ENCODE results near the gene RAP1GAP2.

Gene RAP1GAP2

DNA sequence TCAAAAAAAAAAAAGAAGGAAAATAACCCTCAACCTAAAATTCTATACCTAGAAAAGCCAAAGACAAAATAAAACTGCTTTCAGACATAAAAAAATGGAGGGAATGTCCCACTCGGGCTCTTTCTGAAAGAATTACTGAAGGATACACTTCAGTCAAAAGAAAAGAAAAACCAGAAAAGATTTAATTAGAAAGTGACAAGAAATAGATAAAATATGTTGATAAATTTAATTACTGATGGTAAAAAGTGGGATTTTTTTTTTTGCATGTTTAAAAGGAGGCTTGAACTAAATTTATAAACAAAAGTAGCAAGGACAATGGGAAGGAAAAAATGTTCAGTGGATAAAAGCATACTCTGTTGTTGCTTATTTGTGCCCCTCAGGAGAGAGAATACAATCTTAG lies 178.1 kb downstream of the RAP1GAP2 start:
- no peak overlapping the region for H3K27ac ChIP-seq (ENCODE audit: low read depth, low read length)
- no peaks in the 10 kb centered on the region for H3K4me1 ChIP-seq (ENCODE audit: control insufficient read depth in 1 of 2, insufficient read depth in 2 of 2, low read length in 2 of 2)
- H3K4me3 ChIP-seq (ENCODE audit: low read depth in 1 of 2, low read length in 2 of 2), result no peak overlapping the region
- H3K9ac ChIP-seq (ENCODE audit: low read depth in 1 of 2, low read length in 2 of 2), result no peak overlapping the region
- no peaks in the 10 kb centered on the region for H3K9me3 ChIP-seq (ENCODE audit: control insufficient read depth in 1 of 2, low read length in 2 of 2)
- no peaks in the 10 kb centered on the region for H3K27me3 ChIP-seq (ENCODE audit: control insufficient read depth in 1 of 2, insufficient read depth in 2 of 2, low read length in 2 of 2)
- H3K36me3 ChIP-seq (ENCODE audit: control insufficient read depth in 1 of 2, insufficient read depth in 2 of 2, low read length in 2 of 2), result no peaks in the 10 kb centered on the region

- H3K36me3 ChIP-seq (ENCODE audit: control insufficient read depth in 1 of 2, insufficient read depth in 2 of 2, low read length in 2 of 2), result no peaks in the 10 kb centered on the region
- H3K9ac ChIP-seq (ENCODE audit: low read depth in 1 of 2, low read length in 2 of 2), result no peak overlapping the region
- no peaks in the 10 kb centered on the region for H3K4me1 ChIP-seq (ENCODE audit: control insufficient read depth in 1 of 2, insufficient read depth in 2 of 2, low read length in 2 of 2)
- no peaks in the 10 kb centered on the region for H3K9me3 ChIP-seq (ENCODE audit: control insufficient read depth in 1 of 2, low read length in 2 of 2)
- peak overlapping the region in 1 of 2 donors; percentile 2 for H3K4me3 ChIP-seq (ENCODE audit: low read depth in 1 of 2, low read length in 2 of 2)
- H3K27me3 ChIP-seq (ENCODE audit: control insufficient read depth in 1 of 2, insufficient read depth in 2 of 2, low read length in 2 of 2), result no peaks in the 10 kb centered on the region
- no peak overlapping the region for H3K27ac ChIP-seq (ENCODE audit: low read depth, low read length)
Measured at GRCh38 chr17:2975469-2975958, 179.3 kb downstream of the RAP1GAP2 start.

DNA sequence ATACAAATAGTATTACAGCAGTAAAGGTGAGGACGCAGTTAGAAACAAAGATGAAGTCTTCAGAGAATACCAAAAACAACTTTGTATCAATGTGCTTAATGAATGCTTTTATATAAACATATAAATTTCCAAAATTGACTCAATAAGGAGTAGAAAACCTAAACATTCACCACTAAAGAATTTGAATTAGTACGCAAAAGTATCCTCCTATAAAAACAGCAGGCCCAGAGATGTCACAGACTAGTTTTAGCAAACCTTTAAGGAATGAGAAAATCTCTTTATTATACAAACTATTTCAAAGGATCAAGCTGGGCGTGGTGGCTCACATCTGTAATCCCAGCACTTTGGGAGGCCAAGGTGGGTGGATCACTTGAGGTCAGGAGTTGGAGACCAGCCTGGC lies 180.9 kb downstream of the RAP1GAP2 start:
- H3K9ac ChIP-seq (ENCODE audit: low read depth in 1 of 2, low read length in 2 of 2), result no peak overlapping the region

GRCh38 chr17:2978116-2978515 lies 181.9 kb downstream of the RAP1GAP2 start:
- Histone ChIP-seq H3K4me3 (ENCODE audit: low read depth in 1 of 2, low read length in 2 of 2) (no peak overlapping the region), H3K27ac (ENCODE audit: low read depth, low read length) (no peak overlapping the region), H3K27me3 (ENCODE audit: control insufficient read depth in 1 of 2, insufficient read depth in 2 of 2, low read length in 2 of 2) (no peaks in the 10 kb centered on the region), H3K4me1 (ENCODE audit: control insufficient read depth in 1 of 2, insufficient read depth in 2 of 2, low read length in 2 of 2) (no peaks in the 10 kb centered on the region), H3K9ac (ENCODE audit: low read depth in 1 of 2, low read length in 2 of 2) (no peak overlapping the region), H3K9me3 (ENCODE audit: control insufficient read depth in 1 of 2, low read length in 2 of 2) (no peaks in the 10 kb centered on the region), H3K36me3 (ENCODE audit: control insufficient read depth in 1 of 2, insufficient read depth in 2 of 2, low read length in 2 of 2) (peaks cover 0 to 15% of the 10 kb centered on the region in 2 donors)

More for the DNA sequence above, 180.9 kb downstream of the RAP1GAP2 start:
- no peaks in the 10 kb centered on the region for H3K4me1 ChIP-seq (ENCODE audit: control insufficient read depth in 1 of 2, insufficient read depth in 2 of 2, low read length in 2 of 2)
- H3K27ac ChIP-seq (ENCODE audit: low read depth, low read length), result no peak overlapping the region
- H3K27me3 ChIP-seq (ENCODE audit: control insufficient read depth in 1 of 2, insufficient read depth in 2 of 2, low read length in 2 of 2), result no peaks in the 10 kb centered on the region
- H3K4me3 ChIP-seq (ENCODE audit: low read depth in 1 of 2, low read length in 2 of 2), result no peak overlapping the region
- H3K36me3 ChIP-seq (ENCODE audit: control insufficient read depth in 1 of 2, insufficient read depth in 2 of 2, low read length in 2 of 2), result peaks cover 0 to 10% of the 10 kb centered on the region in 2 donors
- no peaks in the 10 kb centered on the region for H3K9me3 ChIP-seq (ENCODE audit: control insufficient read depth in 1 of 2, low read length in 2 of 2)

GRCh38 chr17:2978991-2979390 lies 182.8 kb downstream of the RAP1GAP2 start:
- Histone ChIP-seq H3K27me3 (ENCODE audit: control insufficient read depth in 1 of 2, insufficient read depth in 2 of 2, low read length in 2 of 2) (no peaks in the 10 kb centered on the region), H3K4me3 (ENCODE audit: low read depth in 1 of 2, low read length in 2 of 2) (no peak overlapping the region), H3K9me3 (ENCODE audit: control insufficient read depth in 1 of 2, low read length in 2 of 2) (no peaks in the 10 kb centered on the region), H3K36me3 (ENCODE audit: control insufficient read depth in 1 of 2, insufficient read depth in 2 of 2, low read length in 2 of 2) (peaks cover 0 to 20% of the 10 kb centered on the region in 2 donors), H3K9ac (ENCODE audit: low read depth in 1 of 2, low read length in 2 of 2) (no peak overlapping the region), H3K27ac (ENCODE audit: low read depth, low read length) (no peak overlapping the region), H3K4me1 (ENCODE audit: control insufficient read depth in 1 of 2, insufficient read depth in 2 of 2, low read length in 2 of 2) (no peaks in the 10 kb centered on the region)

DNA sequence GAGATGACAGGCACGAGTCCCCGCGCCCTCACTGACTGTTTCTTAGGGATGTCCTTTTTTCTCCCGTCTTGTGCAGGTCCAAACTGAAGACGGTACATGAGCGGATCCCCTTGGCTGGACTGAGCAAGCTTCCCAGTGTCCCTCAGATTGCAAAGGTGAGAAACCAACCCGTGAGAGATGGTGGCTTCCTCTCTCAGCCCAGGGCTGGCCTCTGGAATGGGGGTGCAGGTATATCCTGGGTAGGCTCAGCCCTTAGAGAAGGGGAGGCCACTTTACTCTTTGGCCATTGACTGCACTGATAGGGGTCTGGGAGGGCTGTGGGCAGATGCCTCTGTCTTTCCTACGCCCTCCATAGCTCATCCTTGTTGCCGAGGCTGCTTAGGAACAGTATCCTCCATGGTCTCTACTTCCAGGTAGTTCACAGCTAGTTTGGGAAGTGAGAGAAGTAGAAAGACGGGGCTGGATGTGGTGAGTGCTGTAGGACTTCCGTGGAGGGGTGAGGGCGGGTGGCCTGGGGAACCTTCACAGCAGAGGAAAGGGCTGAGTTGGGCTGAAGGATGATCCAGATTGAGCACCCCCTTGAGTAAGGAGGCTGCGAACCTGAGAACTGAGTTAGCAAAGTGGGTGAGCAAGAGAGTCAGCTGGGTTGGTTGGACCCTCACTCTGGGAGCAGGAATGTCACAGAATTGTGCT lies 184.1 kb downstream of the RAP1GAP2 start:
- no peaks in the 10 kb centered on the region for H3K9me3 ChIP-seq (ENCODE audit: control insufficient read depth in 1 of 2, low read length in 2 of 2)
- no peaks in the 10 kb centered on the region for H3K4me1 ChIP-seq (ENCODE audit: control insufficient read depth in 1 of 2, insufficient read depth in 2 of 2, low read length in 2 of 2)
- no peak overlapping the region for H3K4me3 ChIP-seq (ENCODE audit: low read depth in 1 of 2, low read length in 2 of 2)
- H3K27ac ChIP-seq (ENCODE audit: low read depth, low read length), result no peak overlapping the region
- H3K36me3 ChIP-seq (ENCODE audit: control insufficient read depth in 1 of 2, insufficient read depth in 2 of 2, low read length in 2 of 2), result peaks cover 0 to 28% of the 10 kb centered on the region in 2 donors
- H3K9ac ChIP-seq (ENCODE audit: low read depth in 1 of 2, low read length in 2 of 2), result no peak overlapping the region
- H3K27me3 ChIP-seq (ENCODE audit: control insufficient read depth in 1 of 2, insufficient read depth in 2 of 2, low read length in 2 of 2), result no peaks in the 10 kb centered on the region

- Histone ChIP-seq H3K36me3 (ENCODE audit: control insufficient read depth in 1 of 2, insufficient read depth in 2 of 2, low read length in 2 of 2) (peaks cover 0 to 32% of the 10 kb centered on the region in 2 donors), H3K9ac (ENCODE audit: low read depth in 1 of 2, low read length in 2 of 2) (no peak overlapping the region), H3K4me3 (ENCODE audit: low read depth in 1 of 2, low read length in 2 of 2) (no peak overlapping the region), H3K27me3 (ENCODE audit: control insufficient read depth in 1 of 2, insufficient read depth in 2 of 2, low read length in 2 of 2) (no peaks in the 10 kb centered on the region), H3K4me1 (ENCODE audit: control insufficient read depth in 1 of 2, insufficient read depth in 2 of 2, low read length in 2 of 2) (no peaks in the 10 kb centered on the region), H3K27ac (ENCODE audit: low read depth, low read length) (no peak overlapping the region), H3K9me3 (ENCODE audit: control insufficient read depth in 1 of 2, low read length in 2 of 2) (no peaks in the 10 kb centered on the region)
Measured at GRCh38 chr17:2980904-2981246, 184.6 kb downstream of the RAP1GAP2 start.

GRCh38 chr17:2981325-2981724 lies 185.1 kb downstream of the RAP1GAP2 start:
- H3K4me1 ChIP-seq (ENCODE audit: control insufficient read depth in 1 of 2, insufficient read depth in 2 of 2, low read length in 2 of 2), result no peaks in the 10 kb centered on the region
- no peak overlapping the region for H3K9ac ChIP-seq (ENCODE audit: low read depth in 1 of 2, low read length in 2 of 2)
- no peak overlapping the region for H3K27ac ChIP-seq (ENCODE audit: low read depth, low read length)
- H3K36me3 ChIP-seq (ENCODE audit: control insufficient read depth in 1 of 2, insufficient read depth in 2 of 2, low read length in 2 of 2), result peaks cover 0 to 32% of the 10 kb centered on the region in 2 donors
- no peaks in the 10 kb centered on the region for H3K27me3 ChIP-seq (ENCODE audit: control insufficient read depth in 1 of 2, insufficient read depth in 2 of 2, low read length in 2 of 2)
- no peak overlapping the region for H3K4me3 ChIP-seq (ENCODE audit: low read depth in 1 of 2, low read length in 2 of 2)
- H3K9me3 ChIP-seq (ENCODE audit: control insufficient read depth in 1 of 2, low read length in 2 of 2), result no peaks in the 10 kb centered on the region

- no peak overlapping the region for H3K4me3 ChIP-seq (ENCODE audit: low read depth in 1 of 2, low read length in 2 of 2)
- H3K27ac ChIP-seq (ENCODE audit: low read depth, low read length), result no peak overlapping the region
- peaks cover 0 to 32% of the 10 kb centered on the region in 2 donors for H3K36me3 ChIP-seq (ENCODE audit: control insufficient read depth in 1 of 2, insufficient read depth in 2 of 2, low read length in 2 of 2)
Measured at GRCh38 chr17:2982854-2983253, 186.6 kb downstream of the RAP1GAP2 start.

GRCh38 chr17:2983255-2983654 lies 187.0 kb downstream of the RAP1GAP2 start:
- H3K36me3 ChIP-seq (ENCODE audit: control insufficient read depth in 1 of 2, insufficient read depth in 2 of 2, low read length in 2 of 2), result peaks cover 0 to 32% of the 10 kb centered on the region in 2 donors
- H3K4me1 ChIP-seq (ENCODE audit: control insufficient read depth in 1 of 2, insufficient read depth in 2 of 2, low read length in 2 of 2), result no peaks in the 10 kb centered on the region
- no peak overlapping the region for H3K9ac ChIP-seq (ENCODE audit: low read depth in 1 of 2, low read length in 2 of 2)
- no peaks in the 10 kb centered on the region for H3K27me3 ChIP-seq (ENCODE audit: control insufficient read depth in 1 of 2, insufficient read depth in 2 of 2, low read length in 2 of 2)
- no peaks in the 10 kb centered on the region for H3K9me3 ChIP-seq (ENCODE audit: control insufficient read depth in 1 of 2, low read length in 2 of 2)
- H3K4me3 ChIP-seq (ENCODE audit: low read depth in 1 of 2, low read length in 2 of 2), result no peak overlapping the region
- H3K27ac ChIP-seq (ENCODE audit: low read depth, low read length), result no peak overlapping the region

More at GRCh38 chr17:2982854-2983253, 186.6 kb downstream of the RAP1GAP2 start:
- H3K27me3 ChIP-seq (ENCODE audit: control insufficient read depth in 1 of 2, insufficient read depth in 2 of 2, low read length in 2 of 2), result no peaks in the 10 kb centered on the region
- H3K9ac ChIP-seq (ENCODE audit: low read depth in 1 of 2, low read length in 2 of 2), result no peak overlapping the region
- no peaks in the 10 kb centered on the region for H3K9me3 ChIP-seq (ENCODE audit: control insufficient read depth in 1 of 2, low read length in 2 of 2)
- H3K4me1 ChIP-seq (ENCODE audit: control insufficient read depth in 1 of 2, insufficient read depth in 2 of 2, low read length in 2 of 2), result no peaks in the 10 kb centered on the region

Data from duodenal mucosa (tissue), 2 donors.